Adrenal gland (tissue), 5 donors: ENCODE measurements around the gene SETBP1.

Experiments used
- CTCF ChIP-seq, 6 experiments: fragments of 450-650 bp in 4 of 6; fragments of 200-600 bp in 2 of 6; sonication (generic) in 1 of 6; IDR thresholded peaks; 1 replicate in 5 of 6; 2 replicates in 1 of 6; pipeline versions ENCODE4 v1.5.1 to v1.8.0; 2016 to 2021; ENCODE audit warnings: antibody characterized with exemption in 6 of 6, mild to moderate bottlenecking in 2 of 6, moderate library complexity in 1 of 6
- POLR2A ChIP-seq, 2 donors: fragments of 450-650 bp; IDR thresholded peaks; one replicate each; pipeline ENCODE4 v1.6.1; 2017; ENCODE audit warnings: antibody characterized with exemption in 2 of 2, mild to moderate bottlenecking in 2 of 2, moderate library complexity in 1 of 2
- donor health status: DM: no; HTN: no; CAD: no.

- TF ChIP-seq CTCF (IDR thresholded peaks at IDR 0.05) (no peak), POLR2A (IDR thresholded peaks at IDR 0.05) (no peak)
These were observed 162.1 kb downstream of the SETBP1 start for GRCh38 chr18:44842588-44843412.
